Glutamatergic neuron (in vitro differentiated cells): ENCODE measurements around the gene STIM2. TPM values are rescaled to one million over a fixed set of nuclear protein-coding genes. Genes with fewer than 3 reads are reported as not detected.
"Not testable (repeated sequence)": the region's sequence is repeated elsewhere in the genome, so short reads cannot be mapped to it uniquely, and the experiment has no call there.

ENCODE experiments used
- DNase-seq: peaks from one replicate; pipeline ENCODE4 v3.0.0; 2022
- H3K27ac Mint-ChIP-seq: one replicate; pipeline ENCODE4 v1.8.0; 2020; ENCODE audit warnings: mild to moderate bottlenecking, mixed read lengths, inconsistent platforms; ENCODE audit not compliant: unreplicated experiment
- H3K27me3 Mint-ChIP-seq: one replicate; pipeline ENCODE4 v1.8.0; 2020; ENCODE audit warnings: mild to moderate bottlenecking, moderate library complexity, mixed read lengths, inconsistent platforms; ENCODE audit not compliant: unreplicated experiment
- H3K36me3 Mint-ChIP-seq: one replicate; pipeline ENCODE4 v1.8.0; 2020; ENCODE audit warnings: mild to moderate bottlenecking, mixed read lengths, inconsistent platforms; ENCODE audit not compliant: unreplicated experiment
- H3K4me1 Mint-ChIP-seq: one replicate; pipeline ENCODE4 v1.8.0; 2020; ENCODE audit warnings: mild to moderate bottlenecking, low read depth, mixed read lengths, inconsistent platforms; ENCODE audit not compliant: unreplicated experiment
- H3K4me3 Mint-ChIP-seq: one replicate; pipeline ENCODE4 v1.8.0; 2020; ENCODE audit warnings: mild to moderate bottlenecking, mixed read lengths, inconsistent platforms; ENCODE audit not compliant: unreplicated experiment
- H3K9me3 Mint-ChIP-seq: one replicate; pipeline ENCODE4 v1.8.0; 2020; ENCODE audit warnings: mild to moderate bottlenecking, moderate library complexity, mixed read lengths, inconsistent platforms; ENCODE audit not compliant: unreplicated experiment
- CTCF ChIP-seq: fragments of 200-600 bp; sonication (generic); IDR thresholded peaks from one replicate; pipeline ENCODE4 v1.5.0; 2021; ENCODE audit not compliant: partially characterized antibody, unreplicated experiment
- total RNA-seq: library from RNA; stranded (reverse); fragmentation: NEBNext Ultra II Directional; extraction: Animal tissue kit (Norgen Biotek cat#: 25700); gene quantifications from one replicate; pipeline ENCODE4 v1.2.1, GENCODE V29; 2021; ENCODE audit not compliant: unreplicated experiment

The STIM2 gene
- total RNA-seq, 1 donor from 2014 or later, result 28.2 TPM

- no peak for DNase-seq
- H3K27me3 Mint-ChIP-seq, result no peaks in the 10 kb centered on the region
- TF ChIP-seq CTCF, result no peak
- H3K4me1 Mint-ChIP-seq, result no peaks in the 10 kb centered on the region
- no peak overlapping the region for H3K27ac Mint-ChIP-seq
- H3K9me3 Mint-ChIP-seq, result peaks cover 5% of the 10 kb centered on the region
- no peak overlapping the region for H3K4me3 Mint-ChIP-seq
- peaks cover 9% of the 10 kb centered on the region for H3K36me3 Mint-ChIP-seq
Measured at GRCh38 chr4:26826721-26827120, 33.9 kb upstream of the STIM2 start.

- H3K27me3 Mint-ChIP-seq, DNase-seq, H3K4me3 Mint-ChIP-seq, H3K4me1 Mint-ChIP-seq, H3K27ac Mint-ChIP-seq, H3K9me3 Mint-ChIP-seq, H3K36me3 Mint-ChIP-seq: not testable (repeated sequence)
Measured at GRCh38 chr4:26827336-26827735, 33.3 kb upstream of the STIM2 start.

- H3K36me3 Mint-ChIP-seq, result peaks cover 9% of the 10 kb centered on the region
- DNase-seq, result no peak
- no peak for TF ChIP-seq CTCF
- H3K27ac Mint-ChIP-seq, result no peak overlapping the region
- no peak overlapping the region for H3K4me3 Mint-ChIP-seq
- no peaks in the 10 kb centered on the region for H3K4me1 Mint-ChIP-seq
- H3K27me3 Mint-ChIP-seq, result no peaks in the 10 kb centered on the region
- H3K9me3 Mint-ChIP-seq, result peaks cover 5% of the 10 kb centered on the region
Measured at GRCh38 chr4:26827798-26828197, 32.8 kb upstream of the STIM2 start.

GRCh38 chr4:26829018-26829417 is 31.6 kb upstream of the STIM2 start:
- no peak for TF ChIP-seq CTCF
- DNase-seq, result no peak
- no peaks in the 10 kb centered on the region for H3K9me3 Mint-ChIP-seq
- no peaks in the 10 kb centered on the region for H3K36me3 Mint-ChIP-seq
- H3K27me3 Mint-ChIP-seq, result no peaks in the 10 kb centered on the region
- H3K4me1 Mint-ChIP-seq, result no peaks in the 10 kb centered on the region
- H3K4me3 Mint-ChIP-seq, result no peak overlapping the region
- no peak overlapping the region for H3K27ac Mint-ChIP-seq

GRCh38 chr4:26830033-26830432 is 30.6 kb upstream of the STIM2 start:
- TF ChIP-seq CTCF, result no peak
- no peaks in the 10 kb centered on the region for H3K4me1 Mint-ChIP-seq
- H3K4me3 Mint-ChIP-seq, result no peak overlapping the region
- H3K36me3 Mint-ChIP-seq, result no peaks in the 10 kb centered on the region
- no peaks in the 10 kb centered on the region for H3K9me3 Mint-ChIP-seq
- H3K27me3 Mint-ChIP-seq, result no peaks in the 10 kb centered on the region
- no peak overlapping the region for H3K27ac Mint-ChIP-seq
- no peak for DNase-seq

- no peak for DNase-seq
- no peaks in the 10 kb centered on the region for H3K36me3 Mint-ChIP-seq
- no peaks in the 10 kb centered on the region for H3K27me3 Mint-ChIP-seq
- H3K4me3 Mint-ChIP-seq, result no peak overlapping the region
- no peaks in the 10 kb centered on the region for H3K9me3 Mint-ChIP-seq
- H3K27ac Mint-ChIP-seq, result no peak overlapping the region
- H3K4me1 Mint-ChIP-seq, result no peaks in the 10 kb centered on the region
- no peak for TF ChIP-seq CTCF
Measured at GRCh38 chr4:26830701-26831100, 29.9 kb upstream of the STIM2 start.
